Activated CD4-positive, alpha-beta T cell treated with anti-CD3 and anti-CD28 coated beads, Interleukin-2, amount 50 U/mL, for 1 hour (primary cell): Measurements from ENCODE around the gene CFAP47.

ENCODE experiments used
- DNase-seq: peaks from one replicate; pipeline ENCODE4 v3.0.0-alpha.2; 2020

CFAP47 gene

DNA sequence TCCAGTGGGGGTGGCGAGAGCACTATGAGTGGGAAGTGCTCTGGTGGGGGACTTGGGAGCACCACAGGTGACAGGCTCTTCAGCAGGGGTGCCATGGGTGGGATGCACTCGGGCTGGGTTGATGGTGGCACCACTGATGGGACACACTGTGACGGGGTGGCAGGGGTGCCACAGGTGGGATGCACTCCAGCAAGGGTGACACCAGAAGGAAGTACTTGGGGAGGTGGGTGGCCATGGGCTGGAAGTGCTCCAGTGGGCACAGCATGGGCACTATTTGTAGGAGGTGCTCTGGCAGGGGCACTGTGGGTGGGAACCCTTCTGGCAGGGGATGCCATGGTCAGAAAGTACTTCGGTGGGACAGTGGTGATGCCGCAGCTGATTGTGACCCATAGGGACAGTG lies 346.6 kb downstream of the CFAP47 start:
- DNase-seq = no peak

DNA sequence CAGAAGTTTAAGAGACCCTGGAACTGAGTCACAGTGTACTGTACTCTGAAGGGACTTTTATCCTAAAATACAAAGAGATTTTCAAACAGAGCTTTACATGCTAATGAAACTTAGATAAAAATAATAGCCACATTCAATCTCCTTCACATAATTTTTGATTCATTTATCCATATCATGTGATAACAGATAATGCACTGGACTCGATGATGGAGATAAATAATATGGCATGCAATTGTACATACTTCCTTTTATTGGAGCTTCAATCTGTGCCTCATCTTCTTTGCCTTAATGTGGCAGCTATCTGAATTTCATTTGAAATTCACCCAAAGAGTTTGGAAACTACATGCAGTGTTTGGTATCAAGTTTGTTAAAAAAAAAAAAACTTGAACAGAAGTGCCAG lies 390.6 kb downstream of the CFAP47 start:
- DNase-seq = no peak

DNA sequence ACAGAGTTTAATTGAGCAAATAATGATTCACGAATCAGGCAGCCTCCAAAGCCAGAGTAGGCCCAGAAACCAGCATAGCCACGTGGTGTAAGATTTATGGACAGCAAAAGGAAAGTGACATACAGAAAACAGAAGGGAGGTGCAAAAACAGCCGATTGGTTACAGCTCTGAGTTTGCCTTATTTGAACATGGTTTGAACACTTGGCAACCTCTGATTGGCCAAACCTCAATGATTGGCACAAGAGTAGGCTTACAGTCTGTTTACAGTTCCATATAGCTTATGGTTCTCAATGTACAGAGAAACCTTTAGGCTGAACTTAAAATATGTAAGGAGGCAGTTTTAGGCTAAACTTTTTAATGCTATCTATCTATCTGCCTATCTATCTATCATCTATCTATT lies 394.8 kb downstream of the CFAP47 start:
- DNase-seq = no peak

DNA sequence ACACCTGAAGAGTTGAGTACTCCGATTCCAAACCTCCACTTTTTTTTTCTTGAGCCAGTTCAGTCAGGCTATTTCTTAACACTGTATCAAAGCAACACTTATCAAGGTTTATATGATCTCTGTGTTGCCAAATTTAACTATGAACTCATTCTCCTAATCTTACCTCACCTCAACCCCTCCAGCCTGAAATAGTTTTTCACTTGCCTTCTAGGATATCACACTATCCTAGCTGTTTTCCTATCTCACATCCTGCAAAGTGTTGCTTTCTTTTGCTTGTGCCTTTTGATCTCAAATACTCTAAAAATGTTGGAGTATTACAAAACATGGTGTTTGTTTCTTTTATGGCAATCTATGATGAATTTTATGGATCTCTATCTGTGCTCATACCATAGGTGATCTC lies 415.0 kb downstream of the CFAP47 start:
- DNase-seq = no peak

DNA sequence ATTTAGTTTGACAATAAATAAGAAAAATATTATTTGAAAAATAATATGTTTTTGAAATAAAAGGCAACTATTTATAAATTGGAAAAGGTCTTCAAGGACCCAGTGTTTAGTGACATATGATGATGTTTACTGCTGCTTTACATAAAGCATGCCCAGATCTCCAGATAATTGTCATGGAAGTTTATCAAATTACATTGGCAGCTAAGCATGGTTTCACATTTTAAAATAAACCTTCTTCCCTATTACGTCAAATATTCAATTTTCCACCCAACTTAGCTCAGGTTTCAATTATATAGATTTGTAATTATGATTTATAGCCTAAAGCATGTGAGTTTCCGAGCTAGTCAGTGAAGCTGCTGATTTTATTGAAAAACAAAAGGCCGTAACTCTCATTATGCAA lies 417.2 kb downstream of the CFAP47 start:
- DNase-seq = no peak

DNA sequence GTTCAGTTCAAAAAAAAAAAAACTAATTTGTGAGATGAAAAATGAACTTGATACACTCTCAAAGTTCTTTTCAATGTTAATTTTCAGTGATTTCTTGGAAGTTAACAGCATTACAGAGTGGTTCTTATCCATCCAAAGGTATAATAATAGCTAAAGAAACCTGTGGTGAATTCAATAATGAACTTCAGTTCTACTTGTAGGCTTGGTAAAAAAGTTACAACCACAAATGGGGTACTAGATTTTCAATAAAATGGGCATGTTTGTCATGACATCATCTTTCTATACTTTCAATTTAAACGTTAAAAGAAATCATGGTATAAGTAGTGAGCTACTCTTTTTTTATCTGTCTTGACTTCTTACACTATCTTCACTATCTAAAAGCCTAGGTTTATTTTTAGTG lies 424.8 kb downstream of the CFAP47 start:
- no peak for DNase-seq

DNA sequence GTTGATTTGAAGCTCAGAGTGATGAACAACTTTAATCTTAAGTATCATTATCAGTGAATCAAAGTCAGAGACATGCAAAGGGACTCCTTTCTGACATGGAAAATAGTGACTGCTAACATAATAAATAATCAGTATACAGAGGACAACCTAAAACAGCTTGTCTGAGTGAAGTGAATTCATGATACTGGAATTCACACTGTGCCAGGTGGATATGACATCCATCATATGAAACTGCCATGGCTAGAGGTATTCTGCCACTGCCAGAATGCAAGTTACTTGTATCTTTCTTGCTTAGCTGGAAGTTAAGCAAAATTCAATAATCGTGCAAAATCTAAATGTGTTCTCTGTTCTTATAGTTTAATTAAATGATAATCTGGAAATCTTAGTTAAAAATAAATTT lies 429.0 kb downstream of the CFAP47 start:
- DNase-seq = no peak

DNA sequence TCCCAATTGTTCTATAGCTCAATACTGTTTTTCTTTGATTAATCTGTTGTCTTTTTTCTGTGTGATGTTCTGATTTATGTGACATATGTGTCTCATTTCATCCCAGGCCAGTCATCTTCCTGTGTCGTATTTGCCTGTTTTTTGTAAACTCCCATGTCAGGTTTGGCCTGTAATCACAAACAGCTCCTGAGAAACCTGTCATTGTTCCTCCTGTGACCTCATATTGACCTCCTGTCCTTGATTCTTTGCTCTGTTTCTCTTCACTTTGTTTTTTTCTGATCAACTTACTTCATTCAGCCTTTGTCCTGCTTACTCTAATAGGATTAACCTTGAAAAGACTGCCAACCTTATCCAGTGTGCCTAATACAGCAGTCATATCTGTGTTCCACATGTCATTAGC lies 438.3 kb downstream of the CFAP47 start:
- no peak for DNase-seq

DNA sequence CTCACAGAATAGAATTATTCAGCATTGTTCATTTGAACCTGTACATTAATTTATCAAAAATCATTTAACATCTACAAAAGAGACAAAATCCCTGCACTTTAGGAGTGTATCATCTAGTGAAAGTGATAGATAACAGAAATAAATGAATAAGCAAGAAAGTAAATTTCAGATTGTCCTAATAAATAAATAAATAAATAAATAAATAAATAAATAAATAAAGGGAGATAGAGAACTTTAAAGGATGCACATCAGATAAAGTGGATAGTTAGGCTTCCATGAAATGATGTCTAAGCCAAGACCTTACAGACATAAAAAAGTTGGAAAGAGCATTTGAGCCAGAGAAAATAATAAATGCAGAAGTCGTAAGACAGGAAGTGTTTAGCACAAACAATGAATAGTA lies 444.7 kb downstream of the CFAP47 start:
- DNase-seq = no peak

DNA sequence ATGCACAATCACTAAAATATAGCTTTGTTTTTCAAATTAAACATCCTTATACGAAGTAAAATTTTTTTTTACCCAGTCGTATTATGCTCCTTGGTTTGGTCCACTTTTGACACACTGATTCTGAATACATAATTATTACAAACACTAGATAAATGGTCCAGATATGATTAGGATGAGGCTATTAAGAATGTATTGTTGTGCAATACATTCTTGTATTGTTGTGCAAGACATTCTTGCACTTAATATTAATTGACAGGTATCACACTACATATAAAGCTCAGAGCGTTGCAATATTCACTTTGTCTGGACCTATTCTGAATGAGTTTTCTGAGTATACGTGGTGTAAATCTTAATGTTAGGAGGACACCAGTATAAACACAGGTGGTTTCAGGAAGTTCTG lies 464.0 kb downstream of the CFAP47 start:
- DNase-seq = no peak

DNA sequence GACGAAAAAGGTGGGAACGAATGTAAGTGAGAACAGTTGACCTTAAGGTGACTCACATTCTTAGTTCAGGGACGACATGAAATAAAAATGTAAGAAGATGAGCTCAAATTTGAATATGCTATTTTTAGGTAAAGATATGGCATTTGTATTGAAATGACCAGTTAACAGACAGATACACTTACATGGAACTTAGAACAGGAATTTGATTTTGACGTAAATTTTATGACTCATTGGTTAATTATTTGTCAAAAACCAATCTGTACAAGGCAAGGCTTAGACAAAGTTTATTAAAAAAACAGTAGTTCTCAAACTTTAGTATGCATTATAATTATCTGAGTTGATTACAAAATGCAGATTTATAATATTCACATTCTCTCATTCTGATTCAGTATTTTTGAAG lies 469.4 kb downstream of the CFAP47 start:
- DNase-seq = no peak

DNA sequence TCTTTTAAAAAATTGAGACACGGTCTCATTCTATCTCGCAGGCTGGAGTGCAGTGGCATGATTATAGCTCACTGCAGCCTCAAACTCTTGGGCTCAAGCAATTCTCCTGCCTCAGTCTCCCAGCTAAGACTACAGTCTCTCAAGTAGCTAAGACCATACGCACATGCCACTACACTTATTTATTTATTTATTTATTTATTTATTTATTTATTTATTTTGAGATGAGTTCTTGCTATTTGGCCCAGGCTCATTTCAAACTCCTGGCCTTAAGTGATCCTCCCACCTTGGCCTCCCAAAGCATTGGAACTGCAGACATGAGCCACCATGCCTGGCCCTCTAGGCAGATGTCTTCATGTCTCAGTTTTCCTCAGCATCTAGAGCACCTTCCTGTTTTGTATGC lies 482.2 kb downstream of the CFAP47 start:
- no peak for DNase-seq

DNA sequence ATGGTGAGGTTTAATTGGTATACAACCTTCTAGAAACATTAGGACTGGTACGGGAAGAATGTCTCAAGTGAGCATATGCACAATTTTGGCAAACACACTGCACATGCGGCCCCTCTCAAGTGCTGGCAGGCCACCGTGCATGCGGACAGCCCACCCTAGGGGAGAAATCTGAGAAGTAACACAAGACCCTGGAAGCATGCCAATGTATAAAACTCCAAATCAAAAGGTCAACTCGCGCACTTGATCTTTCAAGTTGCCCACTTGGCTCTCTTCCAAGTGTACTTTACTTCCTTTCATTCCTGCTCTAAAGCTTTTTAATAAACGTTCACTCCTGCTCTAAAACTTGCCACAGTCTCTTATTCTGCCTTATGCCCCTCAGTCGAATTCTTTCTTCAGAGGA lies 488.3 kb downstream of the CFAP47 start:
- DNase-seq = no peak

DNA sequence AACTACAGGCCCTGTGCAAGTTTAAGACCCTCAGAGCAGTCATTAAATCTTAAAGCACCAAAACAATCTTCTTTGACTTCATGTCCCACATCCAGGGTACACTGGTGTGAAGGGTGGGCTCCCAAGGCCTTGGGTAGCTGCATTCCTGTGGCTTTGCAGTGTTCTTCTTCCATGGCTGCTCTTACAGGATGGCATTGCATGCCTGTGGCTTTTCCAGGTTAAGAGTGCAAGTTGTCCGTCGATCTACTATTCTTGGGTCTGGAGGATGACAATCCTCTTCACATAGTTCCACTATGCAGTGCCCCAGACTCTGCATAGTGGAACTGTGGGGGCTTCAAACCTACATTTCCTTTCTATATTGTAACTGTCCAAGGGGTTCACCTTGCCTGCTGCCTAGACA lies 494.5 kb downstream of the CFAP47 start:
- DNase-seq = no peak

DNA sequence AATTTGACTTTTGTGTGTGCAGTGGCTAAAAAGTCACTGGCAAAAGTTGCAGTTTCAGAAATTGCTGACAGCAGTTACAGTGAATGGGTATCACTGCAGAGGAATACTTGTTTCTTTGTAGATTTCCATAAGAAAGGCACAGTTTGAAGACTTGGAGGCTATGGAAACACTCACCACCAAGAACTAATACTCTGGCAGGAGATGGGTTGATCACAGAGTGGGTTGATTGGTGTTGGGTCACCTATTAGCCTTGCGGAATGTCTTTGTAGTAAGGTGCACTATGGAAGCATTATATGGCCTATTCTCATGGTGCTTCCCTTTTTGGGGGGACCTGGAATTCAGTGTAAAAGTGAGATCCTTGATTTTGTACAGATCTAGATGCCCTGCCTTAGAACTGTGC lies 502.8 kb downstream of the CFAP47 start:
- no peak for DNase-seq

DNA sequence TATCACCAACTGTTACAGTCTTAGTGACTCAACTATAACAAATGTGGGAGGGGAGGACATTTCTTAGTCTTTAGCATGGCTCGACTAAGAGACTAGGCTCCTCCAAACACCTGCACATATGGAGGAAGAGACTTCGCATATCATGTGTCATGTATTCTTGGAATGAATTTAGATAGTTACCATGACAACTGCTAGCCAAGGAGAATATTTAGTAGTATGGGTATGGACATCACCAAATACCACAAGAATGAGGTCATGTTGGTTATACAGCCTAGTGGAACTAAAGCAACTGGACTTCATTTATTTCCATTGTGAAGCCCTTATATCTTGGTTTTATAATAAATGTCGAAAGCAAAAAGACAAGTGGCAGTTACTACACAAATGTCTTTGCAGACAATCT lies 512.3 kb downstream of the CFAP47 start:
- no peak for DNase-seq

DNA sequence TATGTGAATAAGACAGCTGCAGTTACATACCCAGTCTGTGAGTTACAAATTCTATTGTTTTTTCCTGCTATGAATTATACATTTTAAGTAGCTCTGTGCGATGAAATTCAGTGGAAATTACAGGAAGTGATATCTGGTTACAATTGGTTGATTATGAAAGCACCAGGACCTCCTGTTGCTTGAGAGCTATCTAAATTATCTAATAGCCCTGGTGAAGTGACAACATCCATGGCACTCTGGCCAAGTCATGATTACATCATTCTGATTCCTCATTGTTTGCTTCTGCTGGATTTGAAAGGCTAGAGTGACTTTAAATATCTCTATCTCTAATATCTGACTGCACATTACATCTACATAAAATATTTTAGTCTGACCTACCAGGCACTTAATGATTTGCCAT lies 515.0 kb downstream of the CFAP47 start:
- no peak for DNase-seq
